GM12878 (cell line): Measurements from ENCODE around the gene CYB5D1. TPM values are rescaled to one million over a fixed set of nuclear protein-coding genes. Genes with fewer than 3 reads are reported as not detected.

ENCODE experiments used
- ATAC-seq: fragments of 200-7000 bp; cut with Tn5 transposase; 3 replicates; pipeline ENCODE4 v1.9.1; 2020; ENCODE audit warnings: mild to moderate bottlenecking, moderate library complexity
- BruUV-seq: library from RNA; stranded (reverse); fragments of 400-500 nt; replicated peaks from 2 replicates; lab custom pipeline; 2021; lab: Mats Ljungman, UMichigan
- CTCF ChIA-PET: fragments of 300-600 bp; sonication (Branson Sonifier 250); formaldehyde crosslinking; extraction: SDS; loops from one replicate; lab custom pipeline; 2021; ENCODE audit warnings: inconsistent platforms; lab: Yijun Ruan, JAX
- POLR2A ChIA-PET: fragments of 350-600 bp; formaldehyde crosslinking; extraction: SDS; loops from one replicate; lab custom pipeline; 2021; ENCODE audit warnings: inconsistent platforms; lab: Charles Lee
- RAD21 ChIA-PET: fragments of 300-600 bp; sonication (Branson Sonifier 250); formaldehyde crosslinking; loops from one replicate; lab custom pipeline; 2023; ENCODE audit warnings: antibody characterized with exemption; ENCODE audit not compliant: unreplicated experiment; lab: Charles Lee
- SMC1A ChIA-PET: fragments of 300-600 bp; sonication (Branson Sonifier 250); formaldehyde crosslinking; loops from one replicate; lab custom pipeline; 2023; ENCODE audit not compliant: unreplicated experiment, uncharacterized antibody; lab: Charles Lee
- DNase-seq: peaks from one replicate; pipeline ENCODE4 v3.0.0-alpha.2; 2011; ENCODE audit warnings: low read depth, low spot score
- FAIRE-seq: peaks from 3 replicates; lab custom pipeline; 2011; peaks lifted over from hg19 to GRCh38; lab: Jason Lieb, UNC
- H2AFZ ChIP-seq: 2 replicates; pipeline ENCODE4 v1.6.0; 2011; ENCODE audit warnings: low read depth, low read length, control low read depth; ENCODE audit not compliant: control insufficient read depth
- H3K27ac ChIP-seq: 2 replicates; pipeline ENCODE4 v1.5.1; 2011; ENCODE audit warnings: control low read depth; ENCODE audit not compliant: control insufficient read depth, insufficient read depth
- H3K27me3 ChIP-seq, 2 experiments: replicated peaks in 1 of 2; 2 replicates each; pipeline versions ENCODE4 v1.6.0 to v1.6.1; 2011; ENCODE audit warnings: low read length in 1 of 2; ENCODE audit not compliant: control insufficient read depth in 2 of 2, insufficient read depth in 2 of 2
- H3K36me3 ChIP-seq, 2 experiments: 2 replicates each; pipeline ENCODE4 v1.5.1; 2011; ENCODE audit warnings: low read length in 1 of 2; ENCODE audit not compliant: control insufficient read depth in 2 of 2, insufficient read depth in 2 of 2
- H3K4me1 ChIP-seq: 2 replicates; pipeline ENCODE4 v1.6.1; 2011; ENCODE audit warnings: mild to moderate bottlenecking, low read length, moderate library complexity, mixed read lengths; ENCODE audit not compliant: control insufficient read depth, insufficient read depth
- H3K4me2 ChIP-seq: 2 replicates; pipeline ENCODE4 v1.6.0; 2011; ENCODE audit warnings: control low read depth; ENCODE audit not compliant: control insufficient read depth, insufficient read depth
- H3K4me3 ChIP-seq: fragments of 200-600 bp; sonication (generic); 2 replicates; pipeline ENCODE4 v1.5.1; 2016
- H3K79me2 ChIP-seq: 2 replicates; pipeline ENCODE4 v1.6.0; 2011; ENCODE audit warnings: low read length; ENCODE audit not compliant: control insufficient read depth, insufficient read depth
- H3K9ac ChIP-seq: 2 replicates; pipeline ENCODE4 v1.8.0; 2011; ENCODE audit warnings: low read length, control low read depth, mixed read lengths; ENCODE audit not compliant: control insufficient read depth, insufficient read depth
- H3K9me3 ChIP-seq: replicated peaks from 3 replicates; pipeline ENCODE4 v1.5.1; 2011; ENCODE audit warnings: mild to moderate bottlenecking, low read length; ENCODE audit not compliant: control insufficient read depth, insufficient read depth
- H4K20me1 ChIP-seq: 2 replicates; pipeline ENCODE4 v1.6.0; 2011; ENCODE audit not compliant: control insufficient read depth, insufficient read depth
- BHLHE40 ChIP-seq, 2 experiments: fragments of 450-650 bp in 1 of 2; IDR thresholded peaks; 2 replicates each; pipeline ENCODE4 v1.6.1; 2011 to 2017; ENCODE audit warnings: low read depth in 2 of 2, borderline replicate concordance in 1 of 2, improper control_type of control experiment in 1 of 2, low read length in 1 of 2, mild to moderate bottlenecking in 1 of 2
- EP300 ChIP-seq, 2 experiments: fragments of 150-350 bp in 1 of 2; IDR thresholded peaks; 2 replicates each; pipeline ENCODE4 v1.6.1; 2011 to 2012; ENCODE audit warnings: low read depth in 2 of 2, low read length in 2 of 2, borderline replicate concordance in 1 of 2, improper control_type of control experiment in 1 of 2, inconsistent platforms in 1 of 2; ENCODE audit not compliant: control insufficient read depth in 1 of 2
- IRF4 ChIP-seq: IDR thresholded peaks from 2 replicates; pipeline ENCODE4 v1.6.1; 2011; ENCODE audit warnings: low read depth, low read length
- KAT2A ChIP-seq: conservative IDR thresholded peaks from 2 replicates; pipeline ENCODE4 v1.6.1; 2011; ENCODE audit warnings: low read depth, low read length; ENCODE audit not compliant: control insufficient read depth
- MEF2A ChIP-seq: IDR thresholded peaks from 2 replicates; pipeline ENCODE4 v1.6.1; 2011; ENCODE audit warnings: low read depth, mild to moderate bottlenecking, low read length, moderate library complexity; ENCODE audit not compliant: insufficient read depth
- MTA3 ChIP-seq: IDR thresholded peaks from 2 replicates; pipeline ENCODE4 v1.6.1; 2012; ENCODE audit warnings: low read length, inconsistent platforms, borderline replicate concordance
- NFXL1 ChIP-seq: fragments of 450-650 bp; IDR thresholded peaks from 2 replicates; pipeline ENCODE4 v1.6.1; 2017; ENCODE audit warnings: antibody characterized with exemption, mild to moderate bottlenecking, borderline replicate concordance
- NRF1 ChIP-seq: conservative IDR thresholded peaks from 2 replicates; pipeline ENCODE4 v1.6.1; 2011; ENCODE audit warnings: mild to moderate bottlenecking, low read depth, low read length, improper control_type of control experiment
- POLR2A ChIP-seq: IDR thresholded peaks from 2 replicates; pipeline ENCODE4 v1.6.1; 2011; ENCODE audit warnings: low read depth, mild to moderate bottlenecking, low read length
- POLR2AphosphoS5 ChIP-seq: IDR thresholded peaks from 2 replicates; pipeline ENCODE4 v1.6.1; 2011; ENCODE audit warnings: mild to moderate bottlenecking, low read length, inconsistent platforms
- RFX5 ChIP-seq: IDR thresholded peaks from 2 replicates; pipeline ENCODE4 v1.6.1; 2011; ENCODE audit warnings: low read depth, low read length, improper control_type of control experiment
- SMAD1 ChIP-seq: fragments of 450-650 bp; IDR thresholded peaks from 2 replicates; pipeline ENCODE4 v1.6.1; 2018; ENCODE audit warnings: mild to moderate bottlenecking, low read depth; ENCODE audit not compliant: partially characterized antibody
- TCF3 ChIP-seq: IDR thresholded peaks from 2 replicates; pipeline ENCODE4 v1.6.1; 2012; ENCODE audit warnings: low read depth, mild to moderate bottlenecking, low read length, borderline replicate concordance; ENCODE audit not compliant: insufficient read depth
- YBX1 ChIP-seq: fragments of 450-650 bp; IDR thresholded peaks from 2 replicates; pipeline ENCODE4 v1.6.1; 2016; ENCODE audit warnings: antibody characterized with exemption
- WGBS: methylation state at CpG from one replicate; pipeline ENCODE4 v1.1.6; 2016; ENCODE audit warnings: low lambda C conversion rate; ENCODE audit not compliant: insufficient replicate concordance, insufficient coverage; ENCODE audit errors: missing lambda C conversion rate; 5-methylcytosine and 5-hydroxymethylcytosine counted together
- in situ Hi-C: fragments of 300-500 bp; cut with MboI; formaldehyde crosslinking; loops from 9 replicates; pipeline ENCODE4 v1.14.3; 2018; ENCODE audit warnings: mixed read lengths
- intact Hi-C: fragments of 100-400 bp; cut with micrococcal nuclease; formaldehyde crosslinking; loops from one replicate; pipeline ENCODE4 v1.14.2; 2022; ENCODE audit not compliant: unreplicated experiment
- polyA plus RNA-seq, 11 experiments: library from polyadenylated mRNA; depleted of rRNA in 4 of 11; unstranded in 6 of 11; stranded (reverse) in 5 of 11; fragments of >200 nt; fragmentation: Nextera tagmentation in 4 of 11; fragmentation: Illumina TruSeq in 1 of 11; extraction: Ambion mirVana in 4 of 11; extraction: Trizol in 1 of 11; gene quantifications; 1 replicate in 1 of 11; 2 replicates in 10 of 11; pipeline versions ENCODE4 v1.2.1 to v1.2.3, GENCODE V29; 2011 to 2016; ENCODE audit warnings: inconsistent platforms in 2 of 11, missing spikeins in 2 of 11, low read depth in 1 of 11
- total RNA-seq, 4 experiments: library from RNA; depleted of rRNA in 3 of 4; stranded (reverse); fragments of >200 nt in 3 of 4; fragmentation: Illumina TruSeq in 1 of 4; extraction: Trizol in 1 of 4; gene quantifications; 2 replicates each; pipeline versions ENCODE4 v1.2.1 to v1.2.3, GENCODE V29; 2013 to 2021
- TF ChIP-seq, protein P1 (sequence below): fragments of 150-350 bp; IDR thresholded peaks from 2 replicates; pipeline ENCODE4 v1.6.1; 2016; ENCODE audit warnings: low read depth, low read length

The CYB5D1 gene
- total and polyA plus RNA-seq, 10 of the 15 experiments (the other 5 are each of a cell fraction or from before 2014, with no cell fraction given), result 1.6 to 8.7 (median 6.4) TPM

- in situ Hi-C loops (no loop called here), intact Hi-C loops (loop anchor here (2.0 to 5.0 kb wide), 4 partner anchors 13 to 201 kb away; partner anchors contain the start of genes TP53 and WRAP53)
- peaks cover 17% of the 10 kb centered on the region for H3K79me2 ChIP-seq
- ChIA-PET CTCF (interaction anchor here (1.0 to 2.6 kb wide), 14 partner anchors 11 to 202 kb away, joined by 3 to 28 read pairs (median 10); partner anchors contain the start of genes KDM6B, TP53 and WRAP53), SMC1A (interaction anchor here (0.6 to 1.5 kb wide), 8 partner anchors 12 to 134 kb away, joined by 3 to 7 read pairs (median 5); no protein-coding TSS in a partner anchor), RAD21 (interaction anchor here (0.6 to 3.1 kb wide), 10 partner anchors 12 to 200 kb away, joined by 3 to 44 read pairs (median 6); partner anchors contain the start of gene KDM6B), POLR2A (interaction anchor here (0.5 to 1.9 kb wide), 10 partner anchors 12 to 91 kb away, joined by 3 to 11 read pairs (median 5); partner anchors contain the start of gene RNF227)
- WGBS, result 4% methylated on average over 29 of the region's 29 CpGs
- no peaks in the 10 kb centered on the region; the same call in 1 of the 2 replicates for H4K20me1 ChIP-seq
- peaks cover 24% of the 10 kb centered on the region for H3K4me1 ChIP-seq
- H3K4me3 ChIP-seq, result peak overlapping the region; percentile 96
- peak overlapping the region; percentile 49 for H2AFZ ChIP-seq
- ATAC-seq, result 0 out of 3 replicates have a peak, but pooled peaks have one; percentile 0
- H3K36me3 ChIP-seq, result peaks cover 6 to 12% of the 10 kb centered on the region in 2 experiments
- no peaks in the 10 kb centered on the region for H3K9me3 ChIP-seq
- no peak for DNase-seq
- peak overlapping the region; percentile 96 for H3K27ac ChIP-seq
- H3K9ac ChIP-seq, result peak overlapping the region; percentile 86
- no TSS peak for BruUV-seq
- FAIRE-seq, result no peak
- peak overlapping the region; percentile 92 for H3K4me2 ChIP-seq
- no peaks in the 10 kb centered on the region for H3K27me3 ChIP-seq
- no peak for TF ChIP-seq IRF4
- no peak for TF ChIP-seq NRF1
- no peak for TF ChIP-seq EP300 (IDR thresholded peaks at IDR 0.05; ENCODE audit: borderline replicate concordance in 1 of 2, control insufficient read depth in 1 of 2, low read depth in 2 of 2, low read length in 2 of 2)
- no peak for TF ChIP-seq YBX1
- TF ChIP-seq KAT2A, result no peak
- TF ChIP-seq BHLHE40 (IDR thresholded peaks at IDR 0.05; ENCODE audit: borderline replicate concordance in 1 of 2, low read depth in 2 of 2, low read length in 1 of 2), result no peak
- TF ChIP-seq, protein P1, sequence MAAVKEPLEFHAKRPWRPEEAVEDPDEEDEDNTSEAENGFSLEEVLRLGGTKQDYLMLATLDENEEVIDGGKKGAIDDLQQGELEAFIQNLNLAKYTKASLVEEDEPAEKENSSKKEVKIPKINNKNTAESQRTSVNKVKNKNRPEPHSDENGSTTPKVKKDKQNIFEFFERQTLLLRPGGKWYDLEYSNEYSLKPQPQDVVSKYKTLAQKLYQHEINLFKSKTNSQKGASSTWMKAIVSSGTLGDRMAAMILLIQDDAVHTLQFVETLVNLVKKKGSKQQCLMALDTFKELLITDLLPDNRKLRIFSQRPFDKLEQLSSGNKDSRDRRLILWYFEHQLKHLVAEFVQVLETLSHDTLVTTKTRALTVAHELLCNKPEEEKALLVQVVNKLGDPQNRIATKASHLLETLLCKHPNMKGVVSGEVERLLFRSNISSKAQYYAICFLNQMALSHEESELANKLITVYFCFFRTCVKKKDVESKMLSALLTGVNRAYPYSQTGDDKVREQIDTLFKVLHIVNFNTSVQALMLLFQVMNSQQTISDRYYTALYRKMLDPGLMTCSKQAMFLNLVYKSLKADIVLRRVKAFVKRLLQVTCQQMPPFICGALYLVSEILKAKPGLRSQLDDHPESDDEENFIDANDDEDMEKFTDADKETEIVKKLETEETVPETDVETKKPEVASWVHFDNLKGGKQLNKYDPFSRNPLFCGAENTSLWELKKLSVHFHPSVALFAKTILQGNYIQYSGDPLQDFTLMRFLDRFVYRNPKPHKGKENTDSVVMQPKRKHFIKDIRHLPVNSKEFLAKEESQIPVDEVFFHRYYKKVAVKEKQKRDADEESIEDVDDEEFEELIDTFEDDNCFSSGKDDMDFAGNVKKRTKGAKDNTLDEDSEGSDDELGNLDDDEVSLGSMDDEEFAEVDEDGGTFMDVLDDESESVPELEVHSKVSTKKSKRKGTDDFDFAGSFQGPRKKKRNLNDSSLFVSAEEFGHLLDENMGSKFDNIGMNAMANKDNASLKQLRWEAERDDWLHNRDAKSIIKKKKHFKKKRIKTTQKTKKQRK, result no peak
- TF ChIP-seq SMAD1, result peak; percentile 13
- TF ChIP-seq RFX5, result no peak
- no peak for TF ChIP-seq MEF2A
- TF ChIP-seq POLR2A, result peak; percentile 12; the same call in 1 of the 2 replicates
- no peak for TF ChIP-seq TCF3
- 0 out of 2 replicates have a peak, but pooled peaks have one; percentile 8 for TF ChIP-seq POLR2AphosphoS5
- no peak for TF ChIP-seq NFXL1
- TF ChIP-seq MTA3, result 0 out of 2 replicates have a peak, but pooled peaks have one; percentile 53
These were observed 1.6 kb upstream of the CYB5D1 start for GRCh38 chr17:7856011-7856810.
